HL-60/S4 treated with phorbol 12-myristate 13-acetate at 8.2 ng/mL for 4 days and 3 days (cell line): ENCODE data around the gene MYPOP.
"Not testable (repeated sequence)": the region's sequence is repeated elsewhere in the genome, so short reads cannot be mapped to it uniquely, and the experiment has no call there.

Experiments used
- in situ Hi-C: fragments of 300-500 bp; cut with MboI; formaldehyde crosslinking; loops from 2 replicates; pipeline ENCODE4 v1.15.0; 2022; ENCODE audit warnings: low sequenced_read_pairs

MYPOP gene

DNA sequence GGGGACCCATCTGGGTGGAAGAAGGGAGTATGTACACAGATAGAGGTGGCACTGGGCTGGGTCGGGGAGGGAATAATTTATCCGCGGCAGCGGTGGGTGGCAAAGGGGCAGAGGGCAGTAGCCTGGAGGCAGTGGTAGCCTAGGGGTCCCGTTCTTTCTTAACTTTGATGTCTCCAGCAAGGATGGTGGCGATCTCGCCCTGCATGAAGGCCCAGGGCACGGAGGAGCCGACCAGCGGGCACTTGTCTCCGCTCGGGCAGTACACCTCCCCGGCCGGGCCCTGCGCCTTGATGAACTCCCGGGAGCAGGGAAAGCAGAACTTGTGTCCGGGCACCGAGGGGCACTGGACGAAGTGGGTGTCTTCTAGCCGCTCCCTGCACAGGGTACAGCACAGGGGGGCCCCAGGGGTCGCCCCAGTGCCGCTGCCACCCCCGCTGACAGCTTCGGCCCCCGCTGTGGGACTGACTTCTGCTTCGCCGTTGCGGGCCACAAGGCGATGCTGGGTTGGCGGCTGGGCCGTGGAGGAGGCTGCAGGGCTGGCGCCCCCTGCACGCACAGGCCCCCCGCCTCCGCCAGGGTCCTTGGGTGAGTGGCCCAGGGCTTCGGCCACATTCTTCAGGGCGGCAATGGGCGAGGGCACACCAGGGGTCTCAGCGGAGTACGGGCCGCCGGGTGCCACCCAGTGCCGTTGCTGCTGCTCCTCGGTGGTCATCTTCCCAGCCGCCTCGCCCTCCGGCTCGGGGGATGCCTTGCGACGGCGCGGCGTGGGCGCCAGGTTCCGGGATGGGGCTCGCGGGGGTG is 18.3 kb downstream of the MYPOP start:
- in situ Hi-C loops = no loop called here

DNA sequence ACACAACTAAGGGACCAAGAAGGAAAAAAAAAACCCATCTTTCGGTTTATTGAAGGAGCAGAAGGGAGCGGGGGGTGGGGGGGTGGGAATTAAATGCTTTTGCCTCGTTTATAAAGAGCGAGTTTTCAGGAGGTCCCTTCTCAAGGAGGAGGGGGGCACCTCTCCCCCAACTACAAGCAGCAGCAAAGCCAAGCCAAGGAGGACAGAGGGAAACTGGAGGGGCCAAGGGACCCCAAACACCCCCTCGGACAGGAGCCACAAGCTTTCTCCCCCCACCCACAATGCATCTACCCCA is 18.9 kb downstream of the MYPOP start:
- in situ Hi-C loops = no loop called here

- in situ Hi-C loops = no loop called here
Observed at GRCh38 chr19:45882652-45883585, 19.5 kb downstream of the MYPOP start.

DNA sequence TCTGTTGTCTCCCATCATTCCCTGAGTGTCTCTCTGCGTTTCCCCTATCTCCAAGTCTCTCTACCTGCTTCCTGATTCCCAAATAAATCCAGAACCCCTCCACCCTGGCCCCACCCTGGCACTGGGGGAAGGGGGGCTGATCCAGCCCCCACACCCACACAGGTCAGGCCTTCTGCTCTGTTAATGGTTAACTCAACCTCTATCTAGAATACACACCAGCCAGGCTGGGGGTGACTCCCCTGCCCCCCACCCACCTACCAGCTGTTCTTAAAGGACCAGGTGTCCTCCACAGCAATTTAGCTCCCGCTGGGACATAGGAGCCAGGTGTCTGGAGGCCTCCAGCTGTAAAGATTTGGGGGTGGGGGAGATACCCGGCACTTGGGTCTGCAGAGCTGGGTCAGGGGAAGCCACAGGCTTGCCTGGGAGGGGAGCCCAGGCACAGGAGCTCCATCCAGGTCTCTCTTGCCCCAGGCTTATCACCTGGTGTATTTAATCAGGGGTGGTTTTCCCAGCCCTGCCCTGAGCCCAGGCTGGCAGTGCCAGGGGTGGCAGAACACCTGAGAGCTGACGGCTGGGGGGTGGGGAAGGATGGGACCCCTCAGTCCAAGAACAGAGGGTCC is 20.4 kb downstream of the MYPOP start:
- in situ Hi-C loops = no loop called here

- in situ Hi-C loops = no loop called here
Observed at GRCh38 chr19:45881082-45881908, 21.1 kb downstream of the MYPOP start.

DNA sequence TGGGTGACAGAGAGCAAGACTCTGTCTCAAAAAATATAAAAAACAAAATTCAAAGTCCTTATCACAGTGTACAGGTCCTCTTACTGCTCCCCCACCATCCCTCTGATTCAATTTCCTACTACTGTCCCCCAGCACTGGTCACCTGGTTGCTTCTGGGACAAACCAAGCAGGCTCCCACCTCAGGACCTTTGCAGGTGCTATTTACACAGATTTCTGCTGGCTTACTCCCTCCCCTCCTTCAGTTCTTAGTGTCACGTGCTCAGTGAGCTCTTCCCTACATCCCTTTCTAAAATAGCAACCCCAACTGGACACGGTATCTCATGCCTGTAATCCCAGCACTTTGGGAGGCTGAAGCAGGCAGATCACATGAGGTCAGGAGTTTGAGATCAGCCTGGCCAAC is 22.4 kb downstream of the MYPOP start:
- in situ Hi-C loops = no loop called here

DNA sequence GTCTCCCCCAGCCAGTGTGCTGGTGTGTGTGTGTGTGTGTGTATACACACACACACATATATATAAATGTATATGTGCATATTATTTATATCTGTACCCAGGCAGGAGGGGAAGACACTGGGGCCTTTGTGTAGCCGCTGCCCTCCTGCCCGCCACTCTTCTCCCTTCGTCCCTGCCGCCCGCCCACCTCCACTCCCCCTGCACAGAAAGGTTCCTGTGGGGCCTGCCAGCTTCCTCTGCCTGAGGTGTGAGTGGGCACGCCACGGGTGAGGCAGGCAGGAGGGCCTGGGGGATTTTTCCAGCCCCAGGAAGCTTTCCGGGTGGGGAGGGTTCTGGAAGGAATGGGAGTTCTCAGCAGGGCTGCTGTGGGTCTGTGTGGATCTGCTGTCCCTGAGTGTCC is 23.4 kb downstream of the MYPOP start:
- in situ Hi-C loops = no loop called here

DNA sequence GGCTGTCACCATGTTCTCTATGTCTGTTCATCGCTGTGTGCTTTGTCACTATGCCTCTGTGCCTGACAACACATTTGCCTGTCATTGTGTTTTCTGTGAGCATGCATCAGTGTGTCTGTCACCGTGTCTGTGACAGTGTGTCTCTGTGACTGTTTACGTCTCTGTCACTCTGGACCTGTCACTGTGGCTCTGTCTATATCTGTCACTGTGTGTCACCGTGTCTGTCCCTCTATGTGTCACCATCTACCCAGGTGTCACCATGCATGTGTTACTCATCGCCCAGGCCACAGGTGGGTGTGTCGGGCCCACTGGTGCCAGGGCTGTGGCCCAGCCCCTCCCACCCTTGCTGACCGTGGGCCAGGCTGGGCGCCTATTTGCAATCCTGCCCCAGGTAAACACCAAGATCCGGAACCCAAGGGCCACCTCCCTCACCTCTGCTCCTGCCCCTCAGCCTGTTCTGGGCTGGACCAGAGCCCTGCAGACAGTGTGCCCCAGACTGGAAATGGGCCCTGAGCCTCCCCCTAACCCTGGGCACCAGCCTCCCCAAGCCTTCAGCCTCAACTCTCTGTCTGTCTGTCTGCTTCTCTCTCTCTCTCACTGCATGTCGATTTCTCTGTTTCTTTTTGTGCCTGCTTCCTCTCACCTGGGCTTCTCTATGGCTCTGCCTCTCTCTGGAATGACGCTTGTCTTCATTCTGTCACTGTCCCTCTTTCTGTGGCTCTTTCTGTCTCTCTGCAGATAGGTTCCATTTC is 24.2 kb downstream of the MYPOP start:
- in situ Hi-C loops = no loop called here

DNA sequence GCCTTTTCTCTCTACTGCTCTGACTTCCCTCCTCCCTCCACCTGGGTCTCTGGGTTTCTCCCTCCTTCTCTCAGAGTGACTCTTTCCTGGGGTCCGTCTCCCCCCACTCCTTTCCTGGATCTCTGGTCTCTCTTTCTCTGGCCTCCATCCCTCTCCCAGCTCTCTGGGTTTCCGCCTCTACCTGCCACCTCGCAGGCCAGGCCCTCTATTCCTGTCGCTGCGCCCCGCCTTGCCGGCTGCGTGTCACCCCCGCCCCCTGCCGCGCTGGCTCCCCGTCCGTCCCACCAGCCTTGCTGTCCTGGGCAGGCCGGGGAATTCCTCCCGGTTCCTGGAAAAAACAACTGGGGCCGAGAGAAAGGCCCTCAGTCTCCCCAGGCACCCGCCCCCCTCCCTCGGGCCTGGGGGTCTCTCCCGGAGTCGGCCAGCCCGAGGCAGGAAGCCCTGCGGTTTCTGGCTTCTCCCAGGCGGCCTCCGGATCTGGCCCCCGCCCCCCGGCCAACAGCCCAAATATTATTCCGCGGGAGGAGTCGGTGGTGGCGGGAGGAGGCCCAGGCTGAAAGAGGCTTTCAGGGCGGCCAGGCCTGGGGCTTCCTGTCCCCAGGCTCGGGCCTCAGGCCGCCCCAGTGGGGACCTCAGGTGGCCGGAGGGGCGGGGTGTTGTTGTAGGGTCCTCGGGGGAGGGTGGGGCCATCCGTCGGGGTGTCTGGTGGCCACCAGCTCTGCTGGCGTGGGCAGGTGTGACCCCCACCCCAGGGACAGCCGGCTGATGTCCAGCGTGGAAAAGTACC is 25.8 kb downstream of the MYPOP start:
- in situ Hi-C loops = no loop called here

- in situ Hi-C loops = no loop called here
Observed at GRCh38 chr19:45876161-45876410, 26.3 kb downstream of the MYPOP start.

- in situ Hi-C loops = no loop called here
Observed at GRCh38 chr19:45874620-45874966, 27.8 kb downstream of the MYPOP start.

- in situ Hi-C loops = no loop called here
Observed at GRCh38 chr19:45873219-45873772, 29.1 kb downstream of the MYPOP start.

- in situ Hi-C loops = no loop called here
Observed at GRCh38 chr19:45872095-45872919, 30.1 kb downstream of the MYPOP start.

DNA sequence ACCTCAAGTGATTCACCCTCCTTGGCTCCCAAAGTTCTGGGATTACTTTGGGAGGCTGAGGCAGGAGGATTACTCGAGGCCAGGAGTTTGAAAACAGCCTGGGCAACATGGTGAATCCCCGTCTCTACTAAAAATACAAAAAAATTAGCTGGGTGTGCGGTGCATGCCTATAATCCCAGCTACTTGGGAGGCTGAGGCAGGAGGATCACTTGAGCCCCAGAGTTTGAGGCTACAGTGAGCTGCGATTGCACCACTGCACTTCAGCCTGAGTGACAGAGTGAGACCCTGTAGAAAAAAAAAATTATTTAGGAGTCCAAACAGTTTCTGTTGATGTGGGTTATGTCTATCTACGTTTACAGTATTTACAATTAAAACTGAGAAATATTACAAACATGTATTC is 31.6 kb downstream of the MYPOP start:
- in situ Hi-C loops = no loop called here

- in situ Hi-C loops = not testable (repeated sequence)
Observed at GRCh38 chr19:45867241-45867640, 35.2 kb downstream of the MYPOP start.

DNA sequence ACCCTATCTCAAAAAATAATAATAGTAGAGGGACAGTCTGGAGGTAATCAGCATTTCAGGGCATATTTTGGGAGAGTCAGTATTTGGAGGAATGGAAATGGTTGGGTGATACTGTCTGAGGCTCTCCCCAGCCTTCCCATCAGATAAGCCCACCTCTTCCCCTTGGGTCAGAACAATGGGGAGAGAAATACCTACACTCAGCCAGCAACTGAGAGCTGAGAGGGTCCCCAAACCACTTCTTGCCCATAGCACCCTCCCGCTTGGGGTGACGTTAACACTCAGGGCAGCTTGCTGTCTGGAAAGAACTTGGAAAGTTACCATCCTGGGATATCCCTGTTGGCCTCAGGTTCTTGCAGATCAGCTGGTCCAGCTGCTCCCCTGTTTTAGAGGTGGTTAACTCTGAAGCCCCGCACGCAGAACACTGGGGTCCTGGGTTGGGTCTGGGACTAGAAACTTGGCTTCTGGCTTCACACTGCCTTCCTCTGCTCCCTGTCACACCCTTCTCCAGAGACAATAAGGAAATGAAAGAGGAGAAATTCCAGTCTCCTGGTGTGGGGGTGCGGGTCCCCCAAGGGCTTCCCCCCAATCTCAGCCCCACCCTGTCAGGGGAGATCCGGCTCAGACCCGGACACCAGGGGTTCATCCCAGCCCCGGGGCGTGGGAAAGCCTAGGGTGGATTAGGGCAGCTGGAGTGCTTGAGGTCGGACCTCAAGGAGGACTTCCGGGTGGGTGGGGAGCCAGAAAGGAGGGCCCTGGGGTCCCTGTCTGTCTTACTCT is 35.8 kb downstream of the MYPOP start:
- in situ Hi-C loops = no loop called here

DNA sequence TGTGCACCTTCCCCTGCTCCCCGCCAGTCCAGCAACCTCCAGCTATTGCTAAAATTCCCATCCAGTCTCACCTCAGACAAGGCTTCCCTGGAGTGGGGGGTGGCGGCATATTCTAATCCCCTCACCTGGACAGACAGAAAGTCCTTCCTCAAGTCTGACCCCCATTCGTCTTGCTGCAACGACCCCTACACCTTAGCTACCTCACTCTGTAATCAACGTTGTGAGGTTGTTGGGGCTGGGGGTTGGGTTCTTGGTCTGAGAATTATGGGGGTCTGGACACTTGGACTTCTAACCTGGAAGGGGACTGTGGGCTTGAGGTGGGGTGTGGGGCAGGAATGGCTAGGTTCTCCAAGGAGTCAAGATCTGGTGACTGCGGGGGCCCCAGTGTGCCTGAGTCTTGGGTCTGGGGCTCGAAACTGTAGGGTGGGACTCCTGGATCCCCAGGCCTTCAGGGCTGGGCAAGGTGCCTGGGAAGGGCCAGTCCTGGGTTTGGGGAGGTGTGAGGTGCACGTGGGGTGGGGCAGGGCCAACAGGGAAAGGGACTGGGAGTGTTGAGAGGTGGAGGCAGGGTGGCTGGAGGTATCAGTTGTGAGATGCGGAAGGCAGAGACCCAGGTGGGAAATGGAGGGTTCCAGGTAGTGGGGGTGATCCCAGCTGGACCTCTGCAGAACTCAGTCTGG is 37.0 kb downstream of the MYPOP start:
- in situ Hi-C loops = no loop called here
